ENCODE measurements around the gene C16orf82.

- TF ChIP-seq EP300 (conservative IDR thresholded peaks at IDR 0.05; ENCODE audit: poor library complexity, severe bottlenecking) (no peak), POLR2AphosphoS5 (IDR thresholded peaks at IDR 0.05) (no peak), CTCF (IDR thresholded peaks at IDR 0.05; ENCODE audit: poor library complexity, severe bottlenecking) (no peak), REST (IDR thresholded peaks at IDR 0.05; ENCODE audit: borderline replicate concordance) (no peak), TAF1 (IDR thresholded peaks at IDR 0.05; ENCODE audit: low read depth) (no peak), MXI1 (conservative IDR thresholded peaks at IDR 0.05; ENCODE audit: poor library complexity, severe bottlenecking) (no peak), EZH2 (IDR thresholded peaks at IDR 0.05; ENCODE audit: borderline replicate concordance, insufficient read depth, low read length, poor library complexity, severe bottlenecking) (no peak), RAD21 (conservative IDR thresholded peaks at IDR 0.05) (no peak)
Observed at GRCh38 chr16:27112093-27112811, 45.5 kb downstream of the C16orf82 start.

Measured in neural cell (in vitro differentiated cells).